Activated CD4-positive, CD25-positive, alpha-beta regulatory T cell treated with anti-CD3 and anti-CD28 coated beads, Interleukin-2, amount 50 U/mL, for 24 hours (primary cell): ENCODE results near the gene PISD.
A peak's percentile ranks its signal among the peaks of the same experiment; 100 is the strongest.
"Not testable (repeated sequence)": the region's sequence is repeated elsewhere in the genome, so short reads cannot be mapped to it uniquely, and the experiment has no call there.

ENCODE experiments used
- ATAC-seq, 2 donors: fragments of 150-1000 bp; cut with Tn5 transposase; one replicate each; pipeline ENCODE4 v1.10.0; 2021; ENCODE audit warnings: mild to moderate bottlenecking in 1 of 2, moderate library complexity in 1 of 2

PISD gene

GRCh38 chr22:31661851-31662667 is at the start of gene PISD:
Gene PISD (minus strand): TSS chr22:31662215. CDS start chr22:31662208, 7 bp downstream.
- ATAC-seq, result peak; percentile 82 to 89

GRCh38 chr22:31711226-31711625 is 49.2 kb upstream of the PISD start:
- ATAC-seq, result not testable (repeated sequence)

GRCh38 chr22:31707519-31707918 is 45.5 kb upstream of the PISD start:
- no peak for ATAC-seq

- ATAC-seq, result no peak
Measured at GRCh38 chr22:31695423-31695822, 33.4 kb upstream of the PISD start.

- ATAC-seq, result not testable (repeated sequence)
Measured at GRCh38 chr22:31694046-31694445, 32.0 kb upstream of the PISD start.

GRCh38 chr22:31692186-31692886 is 30.3 kb upstream of the PISD start:
- peak; percentile 35 to 84 for ATAC-seq

GRCh38 chr22:31691408-31691807 is 29.4 kb upstream of the PISD start:
- no peak for ATAC-seq

- no peak for ATAC-seq
Measured at GRCh38 chr22:31683181-31684105, 21.4 kb upstream of the PISD start.

- ATAC-seq, result no peak
Measured at GRCh38 chr22:31682751-31683150, 20.7 kb upstream of the PISD start.

- ATAC-seq, result no peak
Measured at GRCh38 chr22:31681349-31682345, 19.6 kb upstream of the PISD start.

- no peak for ATAC-seq
Measured at GRCh38 chr22:31680861-31681341, 18.9 kb upstream of the PISD start.

GRCh38 chr22:31678748-31679147 is 16.7 kb upstream of the PISD start:
- ATAC-seq, result no peak

- peak; percentile 100 for ATAC-seq
Measured at GRCh38 chr22:31676700-31677099, 14.7 kb upstream of the PISD start.

- not testable (repeated sequence) for ATAC-seq
Measured at GRCh38 chr22:31674219-31674618, 12.2 kb upstream of the PISD start.

- ATAC-seq, result not testable (repeated sequence)
Measured at GRCh38 chr22:31668849-31669248, 6.8 kb upstream of the PISD start.

GRCh38 chr22:31662668-31663037 is 638 bp upstream of the PISD start:
- ATAC-seq, result no peak

GRCh38 chr22:31660860-31661341 is 1.1 kb downstream of the PISD start:
- peak; percentile 63 to 66 for ATAC-seq

GRCh38 chr22:31659246-31659645 is 2.8 kb downstream of the PISD start:
- ATAC-seq, result no peak

- no peak for ATAC-seq
Measured at GRCh38 chr22:31654408-31654807, 7.6 kb downstream of the PISD start.

- ATAC-seq, result no peak
Measured at GRCh38 chr22:31653944-31654343, 8.1 kb downstream of the PISD start.
